HG02885 (cell line): ENCODE measurements around the gene COX6A2.
"Not testable (repeated sequence)": the region's sequence is repeated elsewhere in the genome, so short reads cannot be mapped to it uniquely, and the experiment has no call there.

ENCODE experiments used
- ATAC-seq: cut with Tn5 transposase; IDR thresholded peaks from one replicate; pipeline ENCODE4 v1.9.1; 2021; ENCODE audit warnings: mild to moderate bottlenecking; ENCODE audit not compliant: unreplicated experiment, poor library complexity

The COX6A2 gene

DNA sequence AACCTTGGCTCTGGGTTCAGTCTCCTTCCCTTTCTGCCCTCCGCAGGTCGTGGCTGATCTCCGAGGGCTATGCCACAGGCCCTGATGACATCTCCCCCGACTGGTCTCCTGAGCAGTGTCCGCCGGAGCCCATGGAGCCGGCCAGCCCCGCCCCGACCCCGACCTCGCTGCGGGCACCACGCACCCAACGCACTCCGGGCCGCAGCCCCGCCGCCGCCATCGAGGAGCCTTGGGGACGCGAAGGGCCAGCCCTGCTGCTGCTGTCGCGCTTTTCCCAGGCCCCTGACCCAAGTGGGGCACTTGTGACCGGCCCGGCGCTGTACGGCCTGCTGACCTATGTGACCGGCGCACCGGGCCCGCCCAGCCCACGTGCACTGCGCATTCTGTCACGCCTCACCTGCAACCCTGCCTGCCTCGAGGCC, 36.2 kb upstream of the COX6A2 start:
- no peak for ATAC-seq

DNA sequence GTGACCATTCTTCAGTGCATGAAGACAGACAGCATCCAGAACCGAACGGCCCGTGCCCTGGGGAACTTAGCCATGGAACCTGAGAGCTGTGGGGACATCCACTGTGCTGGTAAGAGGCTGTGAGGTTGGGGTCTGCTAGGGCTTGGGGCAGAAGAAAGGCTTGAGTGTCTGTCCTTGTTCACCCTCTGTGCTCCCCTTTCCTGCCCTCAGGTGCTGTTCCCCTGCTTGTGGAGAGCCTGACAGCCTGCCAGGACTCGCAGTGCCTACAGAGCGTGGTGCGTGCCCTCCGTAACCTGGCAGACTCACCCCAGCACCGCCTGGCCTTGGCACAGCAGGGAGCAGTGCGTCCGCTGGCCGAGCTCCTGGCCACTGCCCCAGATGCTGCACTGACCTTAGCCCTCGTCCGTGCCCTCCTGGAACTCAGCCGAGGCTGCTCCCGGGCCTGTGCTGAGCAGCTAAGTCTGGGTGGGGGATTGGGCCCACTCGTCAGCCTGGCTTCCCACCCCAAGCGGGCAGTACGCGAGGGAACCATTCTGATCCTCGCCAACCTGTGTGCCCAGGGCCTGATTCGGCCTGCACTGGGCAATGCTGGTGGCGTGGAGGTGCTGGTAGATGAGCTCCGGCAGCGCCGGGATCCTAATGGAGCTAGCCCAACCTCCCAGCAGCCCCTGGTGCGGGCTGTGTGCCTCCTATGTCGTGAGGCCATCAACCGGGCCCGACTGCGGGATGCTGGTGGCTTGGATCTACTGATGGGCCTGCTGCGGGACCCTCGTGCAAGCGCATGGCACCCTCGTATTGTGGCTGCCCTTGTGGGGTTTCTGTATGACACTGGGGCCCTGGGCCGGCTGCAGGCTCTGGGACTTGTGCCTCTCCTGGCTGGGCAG, 34.0 kb upstream of the COX6A2 start:
- ATAC-seq = no peak

DNA sequence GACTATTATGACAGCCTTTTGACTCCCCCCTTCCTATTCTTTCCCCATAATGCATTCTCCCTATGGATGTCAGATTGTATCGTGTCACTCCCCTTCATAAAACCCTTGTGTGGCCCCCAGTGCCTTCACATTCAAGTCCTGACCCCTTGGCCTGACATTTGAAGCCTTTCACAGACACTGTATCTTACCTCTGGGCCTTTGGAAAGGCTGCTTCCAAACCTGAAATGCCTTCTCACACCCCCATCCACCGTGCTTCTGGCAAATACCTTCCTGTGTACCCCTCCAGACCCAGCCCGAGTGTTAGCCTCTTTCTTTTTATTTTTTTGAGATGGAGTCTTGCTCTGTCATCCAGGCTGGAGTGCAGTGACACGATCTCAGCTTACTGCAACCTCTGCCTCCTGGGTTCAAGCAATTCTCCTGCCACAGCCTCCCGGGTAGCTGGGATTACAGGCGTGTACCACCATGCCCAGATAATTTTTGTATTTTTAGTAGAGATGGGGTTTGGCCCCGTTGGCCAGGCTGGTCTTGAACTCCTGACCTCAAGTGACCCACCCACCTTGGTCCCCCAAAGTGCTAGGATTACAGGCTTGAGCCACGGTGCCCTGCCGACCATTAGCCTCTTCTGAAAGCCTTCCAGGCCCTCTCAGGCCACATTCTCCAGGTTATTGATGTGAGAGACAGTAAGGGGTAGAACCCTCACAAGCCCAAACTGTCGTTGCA, 33.2 kb upstream of the COX6A2 start:
- ATAC-seq = no peak

DNA sequence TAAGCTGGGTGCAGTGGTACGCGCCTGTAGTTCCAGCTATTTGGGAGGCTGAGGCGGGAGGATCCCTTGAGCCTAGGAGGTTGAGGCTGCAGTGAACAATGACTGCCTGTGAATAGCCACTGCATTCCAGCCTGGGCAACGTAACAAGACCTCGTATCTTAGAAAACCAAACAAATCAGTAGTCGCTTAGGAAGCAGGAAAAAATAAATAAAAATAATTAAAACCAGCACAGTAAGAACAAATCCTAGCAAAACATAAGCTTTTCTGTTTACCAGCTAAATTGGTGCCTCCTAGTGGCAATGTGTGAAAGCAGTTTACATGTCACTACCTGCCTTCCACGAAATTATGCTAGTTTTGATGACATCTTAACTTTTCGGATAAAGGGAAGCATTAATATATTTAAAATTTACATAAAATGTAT, 32.4 kb upstream of the COX6A2 start:
- ATAC-seq = no peak

DNA sequence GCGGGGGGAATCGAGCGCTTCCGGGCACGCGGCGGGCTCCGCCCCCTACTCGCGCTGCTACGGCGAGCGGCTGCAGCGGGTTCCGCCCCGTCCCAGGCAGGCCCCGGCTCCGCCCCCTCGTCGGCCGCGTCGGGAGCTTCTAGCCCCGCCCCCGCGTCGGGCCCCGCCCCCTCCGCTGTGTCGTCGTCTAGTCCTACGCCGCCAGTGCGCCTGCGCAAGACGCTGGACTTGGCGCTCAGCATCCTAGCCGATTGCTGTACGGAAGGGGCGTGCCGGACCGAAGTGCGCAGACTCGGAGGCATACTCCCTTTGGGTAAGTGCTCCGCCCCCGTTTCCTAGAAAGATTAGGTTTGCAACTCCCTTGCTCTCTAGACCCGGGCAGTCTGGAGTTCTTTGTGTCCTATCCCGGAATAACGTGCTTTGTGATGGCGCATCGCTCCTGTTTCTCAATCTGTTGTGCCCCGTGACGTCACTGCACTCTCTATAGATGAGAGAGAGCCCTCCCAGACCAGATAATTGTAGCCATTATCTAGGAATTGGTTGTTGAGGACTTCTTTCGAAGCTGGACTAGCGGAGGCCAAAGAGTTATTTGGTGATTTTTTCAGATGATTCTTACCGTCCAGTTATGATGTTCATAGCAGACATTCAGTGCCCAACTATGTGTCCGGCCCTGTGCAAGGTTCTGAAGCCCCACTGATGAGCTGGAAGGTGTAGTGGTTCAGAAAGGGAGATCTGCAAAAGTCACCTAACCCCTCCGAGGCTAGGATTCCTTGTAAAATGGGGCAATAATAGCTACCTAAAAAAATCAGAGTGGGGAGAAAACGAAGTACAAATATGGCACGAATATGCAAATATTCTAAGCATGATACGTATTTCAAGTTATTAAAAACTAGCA, 31.8 kb upstream of the COX6A2 start:
- ATAC-seq = peak; percentile 74

DNA sequence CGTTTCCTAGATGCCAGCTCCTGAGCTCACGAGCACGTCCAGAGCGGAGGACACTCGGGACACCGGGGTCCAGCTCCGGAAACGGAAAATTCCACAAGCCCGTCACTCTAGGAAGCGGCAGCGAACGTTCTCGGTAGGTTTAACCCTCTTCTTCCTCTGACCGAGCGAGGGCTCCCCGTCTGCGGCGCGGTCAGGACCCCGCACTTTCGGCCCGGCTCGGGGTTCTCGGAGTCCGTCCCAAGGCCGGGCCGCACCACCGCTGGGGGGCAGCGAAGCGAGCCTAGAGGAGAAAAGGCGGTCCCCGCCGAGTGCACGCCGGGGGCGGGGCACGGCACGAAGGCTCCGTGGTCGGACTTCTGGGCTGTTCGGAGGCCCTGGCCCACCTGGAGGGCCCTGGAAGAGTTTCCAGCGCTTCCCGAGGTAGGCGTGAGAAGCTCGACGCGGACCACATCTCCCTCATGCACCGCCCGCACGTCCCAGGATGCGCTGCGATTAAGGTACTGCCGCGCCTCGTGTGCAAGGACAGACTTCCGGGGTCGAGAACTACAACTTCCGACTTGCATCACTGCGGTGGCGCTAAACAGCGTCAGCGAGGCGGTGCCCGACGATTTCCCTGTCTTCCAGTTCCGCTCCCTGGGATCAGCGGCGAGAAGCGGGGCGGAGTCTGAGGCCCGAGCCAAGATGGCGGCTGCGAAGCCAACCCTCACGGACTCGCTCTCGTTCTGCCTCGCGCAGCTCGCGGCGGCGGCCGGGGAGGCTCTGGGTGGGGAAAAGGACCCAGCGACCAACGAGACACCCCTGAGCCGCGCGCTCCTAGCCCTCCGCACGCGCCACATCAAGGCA, 30.9 kb upstream of the COX6A2 start, which contains the start of gene ARMC5:
Gene ARMC5, plus strand, starts transcription at position 658 of the 843 bp plus-strand sequence. Its CDS starts 24 bp downstream, at position 682.
- peak; percentile 73 for ATAC-seq

DNA sequence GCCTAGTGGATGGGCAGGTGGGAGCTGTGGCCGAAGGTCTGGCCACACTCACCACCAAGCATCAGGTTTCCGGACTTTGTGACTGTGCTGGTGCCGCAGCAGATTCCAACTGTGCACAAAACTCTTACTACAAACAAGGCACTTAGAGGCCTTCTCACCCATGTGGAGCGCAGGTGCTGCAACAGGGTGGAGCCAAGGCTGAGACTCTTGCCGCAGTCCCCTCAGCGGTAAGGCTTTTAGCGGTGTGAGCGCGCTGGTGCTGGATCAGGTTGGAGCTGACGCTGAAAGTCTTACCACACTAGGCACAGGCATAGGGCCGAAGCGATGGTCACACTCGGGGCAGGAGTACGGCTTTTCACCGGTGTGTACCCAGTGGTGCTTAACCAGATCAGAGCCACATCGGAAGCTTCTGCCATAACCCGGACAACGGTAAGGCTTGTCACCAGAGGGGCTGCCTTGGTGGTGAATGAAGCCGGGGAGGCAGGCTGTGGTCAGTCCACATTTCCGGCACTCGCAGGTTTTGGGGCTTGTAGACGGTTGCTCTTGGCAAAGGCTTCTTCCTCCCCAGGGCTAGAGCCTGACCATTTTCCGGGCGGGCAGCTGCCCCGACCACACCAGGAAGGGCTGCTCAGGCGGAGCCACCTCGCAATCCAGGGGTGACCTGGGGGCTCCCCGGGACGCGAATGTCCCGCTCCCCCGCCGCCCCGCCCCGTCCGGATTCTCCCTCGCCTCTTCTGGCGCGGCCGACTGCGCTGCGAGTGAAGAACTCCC, 30.1 kb upstream of the COX6A2 start:
- peak; percentile 7 for ATAC-seq

DNA sequence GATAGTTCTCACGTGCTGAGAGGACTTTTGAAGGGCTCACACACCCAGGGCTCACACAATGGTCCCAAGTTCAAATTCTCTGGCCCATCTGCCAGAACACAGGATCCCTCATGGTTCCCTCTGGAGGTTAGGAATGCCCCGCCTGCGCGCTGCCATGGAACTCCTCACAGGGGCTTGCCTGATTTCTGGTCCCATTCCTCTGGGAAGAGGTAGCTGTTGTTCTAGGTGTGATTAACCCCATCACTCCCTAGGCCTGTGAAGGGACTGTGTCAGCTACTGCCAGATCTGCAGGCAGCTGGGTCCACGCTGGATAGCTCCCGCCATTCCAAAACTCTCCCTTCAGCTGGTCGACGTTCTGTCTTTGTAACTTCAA, 28.8 kb upstream of the COX6A2 start:
- no peak for ATAC-seq

DNA sequence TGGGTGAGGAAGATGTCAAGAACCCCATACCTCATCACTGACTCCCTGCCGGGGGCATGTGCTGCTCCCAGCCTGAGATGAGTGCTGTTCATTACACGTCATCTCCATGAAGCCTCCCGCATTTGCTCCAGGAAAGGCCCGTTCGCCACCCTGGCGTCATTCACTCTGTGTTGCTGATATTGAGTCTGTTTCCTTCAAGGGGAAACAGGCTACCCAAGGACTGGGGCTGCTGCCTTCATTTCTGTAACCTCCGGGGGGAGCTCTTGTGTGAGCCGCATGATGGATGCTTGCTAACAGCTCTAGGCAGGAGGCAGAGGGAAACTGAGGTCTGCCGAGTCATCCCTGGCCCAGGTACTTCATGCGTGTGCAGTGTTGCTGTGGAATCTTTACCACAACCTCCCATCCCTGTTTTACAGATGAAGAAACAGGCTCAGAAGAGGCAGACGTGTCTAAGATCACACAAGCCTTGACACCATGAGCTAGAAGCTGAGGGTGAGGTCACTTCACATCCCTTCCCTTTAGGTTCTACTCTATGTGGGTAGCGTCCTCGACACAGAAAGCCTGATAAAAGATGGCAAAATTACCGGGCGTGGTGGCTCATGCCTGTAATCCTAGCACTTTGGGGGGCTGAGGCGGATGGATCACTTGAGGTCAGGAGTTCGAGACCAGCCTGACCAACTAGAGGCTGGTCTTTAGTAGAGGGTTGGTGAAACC, 27.6 kb upstream of the COX6A2 start:
- ATAC-seq = no peak

DNA sequence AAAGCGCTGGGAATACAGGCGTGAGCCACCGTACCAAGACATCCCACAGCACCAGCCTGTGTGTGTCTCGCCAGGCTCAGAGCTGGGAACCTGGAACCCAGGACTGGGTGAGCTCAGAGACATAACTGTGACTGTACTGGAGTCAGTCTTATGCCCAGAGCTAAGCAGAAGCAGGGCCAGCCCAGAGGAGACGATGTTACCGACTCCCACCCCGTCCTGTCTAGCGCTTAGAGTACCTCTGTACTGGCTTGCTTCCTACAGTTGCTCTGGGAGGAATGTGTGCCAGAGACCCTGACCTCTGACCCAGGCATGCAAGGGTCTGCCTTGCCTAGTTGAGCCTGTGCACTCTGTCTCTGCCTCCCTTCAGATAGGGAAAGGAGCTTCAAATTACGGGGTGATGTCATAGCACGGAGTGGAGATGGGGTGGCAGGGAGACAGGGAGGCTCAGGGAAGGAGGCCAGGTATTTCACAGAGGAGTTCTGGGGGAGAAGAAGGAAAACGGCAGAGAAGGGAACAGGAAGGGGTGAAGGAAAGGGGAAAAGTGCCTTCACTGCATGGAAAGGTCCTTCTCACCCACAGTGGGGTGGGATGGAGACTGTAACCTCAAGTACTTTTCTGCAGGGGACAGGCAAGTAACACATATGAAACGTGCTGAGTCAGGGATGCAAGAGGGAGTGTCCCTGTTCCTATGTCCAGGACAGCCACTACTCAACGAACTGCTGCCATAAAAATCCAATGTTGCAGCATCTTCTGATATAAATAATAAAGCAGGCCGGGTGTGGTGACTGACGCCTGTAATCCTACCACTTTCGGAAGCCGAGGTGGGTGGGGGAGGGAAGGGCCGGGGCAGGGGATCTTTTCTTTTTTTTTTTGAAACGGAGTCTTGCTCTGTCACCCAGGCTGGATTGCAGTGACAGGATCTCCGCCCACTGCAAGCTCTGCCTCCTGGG, 25.4 kb upstream of the COX6A2 start:
- ATAC-seq = no peak

DNA sequence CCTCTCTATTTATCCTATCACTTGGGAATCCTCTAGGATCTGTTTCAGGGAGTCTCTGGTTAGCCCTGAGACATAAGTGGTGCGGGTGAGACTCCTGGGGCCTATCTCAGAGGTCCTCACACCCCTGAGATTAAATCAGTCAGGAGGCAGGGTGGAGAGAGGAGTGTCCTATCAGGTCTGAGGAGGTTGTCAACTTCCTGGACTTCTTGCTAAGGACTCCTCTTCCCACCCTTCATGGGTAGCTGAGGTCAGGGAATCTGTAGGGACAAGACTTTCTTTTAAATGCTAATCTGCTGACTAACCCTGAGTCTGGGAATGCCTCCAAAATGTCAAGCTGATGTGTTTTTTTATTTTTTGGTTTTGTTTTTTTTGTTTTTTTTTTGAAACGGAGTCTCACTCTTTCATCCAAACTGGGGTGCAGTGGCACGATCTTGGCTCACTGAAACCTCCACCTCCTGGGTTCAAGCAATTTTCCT, 24.5 kb upstream of the COX6A2 start:
- ATAC-seq = no peak

DNA sequence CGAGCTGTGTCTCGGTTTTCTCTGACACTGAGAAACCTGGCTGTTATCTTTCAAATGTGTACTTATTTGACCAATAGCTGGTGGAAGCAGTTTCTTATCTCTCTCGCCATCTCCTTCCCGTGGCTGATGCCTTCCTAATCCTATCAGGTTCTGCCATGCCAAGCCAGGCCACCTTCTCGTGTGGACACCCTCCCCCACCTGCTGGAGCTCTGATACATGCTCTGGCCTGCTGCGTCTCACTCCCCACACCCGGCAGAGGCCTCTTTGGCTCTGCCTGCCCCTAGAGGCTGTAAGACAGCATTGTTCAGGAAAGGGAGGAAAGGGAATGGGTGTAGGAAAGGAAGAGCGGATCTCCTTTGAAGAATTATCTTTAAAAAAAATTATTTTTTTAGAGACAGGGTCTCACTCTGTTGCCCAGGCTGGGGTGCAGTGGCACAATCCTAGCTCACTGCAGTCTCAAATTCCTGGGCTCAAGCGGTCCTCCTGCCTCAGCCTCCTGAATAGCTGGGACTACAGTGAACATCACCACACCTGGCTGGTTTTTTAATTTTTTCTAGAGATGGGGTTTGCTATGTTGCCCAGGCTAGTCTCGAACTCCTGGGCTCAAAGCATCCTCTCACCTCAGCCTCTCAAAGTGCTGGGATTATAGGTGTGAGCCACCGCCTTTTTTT, 23.7 kb upstream of the COX6A2 start:
- peak; percentile 53 for ATAC-seq

DNA sequence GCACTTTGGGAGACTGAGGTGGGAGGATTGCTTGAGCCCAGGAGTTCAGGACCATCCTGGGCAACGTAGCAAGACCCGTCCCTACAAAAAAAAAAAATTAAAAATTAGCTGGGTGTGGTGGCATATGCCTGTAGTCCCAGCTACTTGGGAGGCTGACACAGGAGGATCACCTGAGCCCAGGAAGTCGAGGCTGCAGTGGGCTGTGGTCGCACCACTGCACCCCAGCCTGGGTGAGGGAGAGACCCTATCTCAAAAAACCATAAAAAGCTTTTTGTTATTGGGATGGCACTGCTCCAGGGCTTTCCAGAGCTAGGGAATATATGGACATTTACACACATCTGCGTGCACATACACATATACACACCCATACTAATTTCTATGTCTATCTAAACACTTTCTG, 23.0 kb upstream of the COX6A2 start:
- ATAC-seq = no peak

DNA sequence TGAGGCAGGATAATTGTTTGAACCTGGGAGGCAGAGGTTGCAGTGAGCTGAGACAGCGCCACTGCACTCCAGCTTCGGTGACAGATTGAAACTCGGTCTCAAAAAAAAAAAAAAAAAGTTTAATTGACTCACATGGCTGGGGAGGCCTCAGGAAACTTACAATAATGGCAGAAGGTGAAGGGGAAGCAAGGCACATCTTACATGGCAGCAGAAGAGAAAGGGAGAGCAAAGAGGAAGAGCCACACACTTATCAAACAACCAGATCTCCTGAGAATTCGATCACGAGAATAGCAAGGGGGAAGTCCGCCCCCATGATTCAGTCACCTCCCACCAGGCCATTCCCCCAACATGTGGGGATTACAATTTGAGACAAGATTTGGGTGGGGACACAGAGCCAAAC, 17.8 kb upstream of the COX6A2 start:
- ATAC-seq = not testable (repeated sequence)

DNA sequence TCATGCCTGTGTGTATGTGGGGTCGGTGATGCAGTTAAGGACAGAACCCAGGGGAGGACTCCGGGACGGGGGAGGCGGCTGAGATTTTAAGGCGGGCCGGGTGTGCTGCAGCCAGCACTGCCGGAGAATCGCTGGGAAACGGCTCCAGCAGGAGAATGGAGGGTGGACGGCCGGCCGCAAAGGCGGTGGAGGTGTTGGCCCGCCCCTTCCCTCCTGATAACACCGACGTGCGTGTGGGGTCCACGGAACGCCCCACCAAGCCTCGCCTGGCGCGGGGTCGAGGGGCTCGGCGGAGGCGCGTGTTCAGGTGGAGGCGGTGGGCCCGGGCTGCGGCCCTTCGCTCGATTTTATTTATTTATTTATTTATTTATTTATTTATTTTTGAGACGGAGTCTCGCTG, 13.8 kb upstream of the COX6A2 start:
- ATAC-seq = no peak

DNA sequence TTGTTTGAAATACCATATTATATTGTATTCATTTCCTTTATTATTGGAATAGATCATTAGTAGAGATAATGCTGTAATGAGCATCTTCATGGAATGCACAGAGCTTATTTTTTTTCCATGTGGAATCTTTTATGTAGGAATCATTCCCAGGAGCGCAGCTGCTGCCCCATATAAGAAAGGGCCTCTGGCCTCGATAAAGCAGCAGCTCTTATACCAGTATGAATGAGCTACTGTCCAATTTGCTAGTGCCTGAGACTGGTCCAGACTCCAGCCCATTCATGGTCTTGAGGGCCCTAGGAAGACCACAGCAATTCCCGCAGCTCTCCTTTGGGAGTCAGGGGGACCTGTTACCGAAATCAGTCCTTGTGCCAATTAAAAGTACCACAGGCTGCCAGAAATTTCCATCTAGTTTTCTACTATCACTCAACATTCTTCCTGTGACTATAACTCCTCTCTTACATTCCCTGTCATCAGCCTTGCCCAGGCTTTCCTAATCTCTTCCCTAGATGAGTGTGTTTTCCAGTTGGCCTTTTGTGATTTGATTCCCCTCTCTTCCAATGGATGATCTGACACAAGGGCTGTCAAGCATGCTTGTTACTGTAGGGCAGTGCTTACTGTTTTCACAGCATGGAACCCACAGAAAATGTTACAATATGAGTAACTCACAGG, 12.5 kb upstream of the COX6A2 start:
- no peak for ATAC-seq
